ENCODE data around the gene HDAC9. TPM values are rescaled to one million over a fixed set of nuclear protein-coding genes. Genes with fewer than 3 reads are reported as not detected.
A peak's percentile ranks its signal among the peaks of the same experiment; 100 is the strongest.

Gene HDAC9
- polyA plus RNA-seq, 1 of the 3 experiments (the other 2 are of a cell fraction), result 11.6 TPM

- TF ChIP-seq EP300 (IDR thresholded peaks at IDR 0.05; ENCODE audit: borderline replicate concordance in 1 of 2, low read depth in 1 of 2, low read length in 1 of 2), result peak in 1 of 2 experiments; percentile 25; a peak in 1 of 4 replicates
- no peak for TF ChIP-seq FOSL2 (IDR thresholded peaks at IDR 0.05; ENCODE audit: borderline replicate concordance, low read depth)
- peak; percentile 53; the same call in 1 of the 2 replicates for TF ChIP-seq USF1 (IDR thresholded peaks at IDR 0.05; ENCODE audit: borderline replicate concordance, low read depth)
- H4K20me1 ChIP-seq (ENCODE audit: insufficient read depth), result no peaks in the 10 kb centered on the region
- ChIA-PET CTCF (interaction anchor here (0.8 to 2.0 kb wide), 4 partner anchors 12 to 442 kb away, joined by 3 to 13 read pairs (median 6); no protein-coding TSS in a partner anchor), POLR2A (no interaction called here)
- H3K4me3 ChIP-seq (ENCODE audit: low read depth in 2 of 2, low read length in 1 of 2), result no peak overlapping the region
- no peak overlapping the region for H2AFZ ChIP-seq (ENCODE audit: low read depth)
- peak overlapping the region; percentile 10 to 40; a peak in 1 of 4 replicates for H3K27ac ChIP-seq (ENCODE audit: low read depth in 2 of 2, low read length in 1 of 2)
- DNase-seq, result no peak
- peaks cover 18 to 36% of the 10 kb centered on the region in 2 experiments for H3K36me3 ChIP-seq (replicated peaks in 1 of 2; ENCODE audit: control insufficient read depth in 1 of 2, insufficient read depth in 2 of 2, low read length in 1 of 2)
- H3K4me2 ChIP-seq, result no peak overlapping the region
- H3K79me2 ChIP-seq (ENCODE audit: insufficient read depth), result no peaks in the 10 kb centered on the region
- H3K4me1 ChIP-seq (ENCODE audit: control insufficient read depth in 1 of 2, insufficient read depth in 2 of 2, low read depth in 1 of 2, low read length in 1 of 2), result peaks cover 4 to 10% of the 10 kb centered on the region in 2 experiments; a peak in 3 of 4 replicates
- no peaks in the 10 kb centered on the region; the same call in 1 of the 2 replicates for H3K9me2 ChIP-seq
- no peaks in the 10 kb centered on the region for H3K27me3 ChIP-seq (ENCODE audit: insufficient read depth)
- H3F3A ChIP-seq (replicated peaks; ENCODE audit: insufficient read depth), result peaks cover 9% of the 10 kb centered on the region
- H3K9ac ChIP-seq, result no peak overlapping the region
- H3K9me3 ChIP-seq, result no peaks in the 10 kb centered on the region
- 49% methylated on average over 2 of the region's 2 CpGs for WGBS (ENCODE audit: low lambda C conversion rate)
Observed at GRCh38 chr7:18680576-18680975, 185.0 kb downstream of the HDAC9 start.

- peaks cover 5 to 9% of the 10 kb centered on the region in 2 experiments; a peak in 3 of 4 replicates for H3K4me1 ChIP-seq (ENCODE audit: control insufficient read depth in 1 of 2, insufficient read depth in 2 of 2, low read depth in 1 of 2, low read length in 1 of 2)
- DNase-seq, result no peak
- H3F3A ChIP-seq (replicated peaks; ENCODE audit: insufficient read depth), result peaks cover 18% of the 10 kb centered on the region
- H3K4me2 ChIP-seq, result no peak overlapping the region
- H3K27me3 ChIP-seq (ENCODE audit: insufficient read depth), result no peaks in the 10 kb centered on the region
- no peaks in the 10 kb centered on the region for H3K9me2 ChIP-seq
- no peaks in the 10 kb centered on the region for H3K79me2 ChIP-seq (ENCODE audit: insufficient read depth)
- CTCF ChIA-PET, result interaction anchor here (0.7 to 4.4 kb wide), 6 partner anchors 9 to 437 kb away, joined by 4 to 17 read pairs (median 10); no protein-coding TSS in a partner anchor
- no peak overlapping the region for H2AFZ ChIP-seq (ENCODE audit: low read depth)
- H3K9ac ChIP-seq, result no peak overlapping the region
- TF ChIP-seq CTCF (IDR thresholded peaks at IDR 0.05) (no peak), YY1 (IDR thresholded peaks at IDR 0.05; ENCODE audit: low read depth) (no peak), FOXJ3 (CRISPR knock-in tag; IDR thresholded peaks at IDR 0.05) (no peak), MXI1 (IDR thresholded peaks at IDR 0.05; ENCODE audit: low read depth, low read length) (no peak), USF1 (IDR thresholded peaks at IDR 0.05; ENCODE audit: borderline replicate concordance, low read depth) (no peak), EZH2phosphoT487 (IDR thresholded peaks at IDR 0.05; ENCODE audit: borderline replicate concordance, low read depth) (no peak), PBX3 (IDR thresholded peaks at IDR 0.05) (no peak), FOSL2 (IDR thresholded peaks at IDR 0.05; ENCODE audit: borderline replicate concordance, low read depth) (no peak), ELF1 (IDR thresholded peaks at IDR 0.05) (no peak), JUND (IDR thresholded peaks at IDR 0.05) (no peak), SIN3A (IDR thresholded peaks at IDR 0.05; ENCODE audit: borderline replicate concordance, low read depth, low read length) (no peak), EP300 (IDR thresholded peaks at IDR 0.05; ENCODE audit: borderline replicate concordance in 1 of 2, low read depth in 1 of 2, low read length in 1 of 2) (no peak), CHD2 (IDR thresholded peaks at IDR 0.05; ENCODE audit: low read length, partially characterized antibody) (no peak), TCF12 (IDR thresholded peaks at IDR 0.05) (no peak), IRF3 (IDR thresholded peaks at IDR 0.05; ENCODE audit: low read depth, low read length) (no peak), RFX5 (IDR thresholded peaks at IDR 0.05; ENCODE audit: low read length) (no peak), MEF2A (IDR thresholded peaks at IDR 0.05; ENCODE audit: borderline replicate concordance, low read depth) (no peak), TAF1 (IDR thresholded peaks at IDR 0.05; ENCODE audit: borderline replicate concordance, low read depth, low read length) (no peak), FOXM1 (IDR thresholded peaks at IDR 0.05; ENCODE audit: low read depth) (no peak)
- TF ChIP-seq, protein P1, sequence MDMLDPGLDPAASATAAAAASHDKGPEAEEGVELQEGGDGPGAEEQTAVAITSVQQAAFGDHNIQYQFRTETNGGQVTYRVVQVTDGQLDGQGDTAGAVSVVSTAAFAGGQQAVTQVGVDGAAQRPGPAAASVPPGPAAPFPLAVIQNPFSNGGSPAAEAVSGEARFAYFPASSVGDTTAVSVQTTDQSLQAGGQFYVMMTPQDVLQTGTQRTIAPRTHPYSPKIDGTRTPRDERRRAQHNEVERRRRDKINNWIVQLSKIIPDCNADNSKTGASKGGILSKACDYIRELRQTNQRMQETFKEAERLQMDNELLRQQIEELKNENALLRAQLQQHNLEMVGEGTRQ (IDR thresholded peaks at IDR 0.05; ENCODE audit: borderline replicate concordance, low read depth, low read length), result no peak
- no peaks in the 10 kb centered on the region for H4K20me1 ChIP-seq (ENCODE audit: insufficient read depth)
- H3K4me3 ChIP-seq (ENCODE audit: low read depth in 2 of 2, low read length in 1 of 2), result no peak overlapping the region
- H3K27ac ChIP-seq (ENCODE audit: low read depth in 2 of 2, low read length in 1 of 2), result no peak overlapping the region
- no peaks in the 10 kb centered on the region for H3K9me3 ChIP-seq
- WGBS (ENCODE audit: low lambda C conversion rate), result 76% methylated on average over 1 of the region's 1 CpG
- peaks cover 18 to 25% of the 10 kb centered on the region in 2 experiments for H3K36me3 ChIP-seq (replicated peaks in 1 of 2; ENCODE audit: control insufficient read depth in 1 of 2, insufficient read depth in 2 of 2, low read length in 1 of 2)
- POLR2A ChIA-PET, result no interaction called here
Observed at GRCh38 chr7:18684916-18685315, 189.4 kb downstream of the HDAC9 start.

Measured in SK-N-SH (cell line).